Activated T-cell treated with anti-CD3 and anti-CD28 coated beads for 4 hours (primary cell): Measurements from ENCODE around the gene CITED2.

Experiments
- DNase-seq: peaks from one replicate; pipeline ENCODE4 v3.0.0-alpha.2; 2020

Gene CITED2

DNA sequence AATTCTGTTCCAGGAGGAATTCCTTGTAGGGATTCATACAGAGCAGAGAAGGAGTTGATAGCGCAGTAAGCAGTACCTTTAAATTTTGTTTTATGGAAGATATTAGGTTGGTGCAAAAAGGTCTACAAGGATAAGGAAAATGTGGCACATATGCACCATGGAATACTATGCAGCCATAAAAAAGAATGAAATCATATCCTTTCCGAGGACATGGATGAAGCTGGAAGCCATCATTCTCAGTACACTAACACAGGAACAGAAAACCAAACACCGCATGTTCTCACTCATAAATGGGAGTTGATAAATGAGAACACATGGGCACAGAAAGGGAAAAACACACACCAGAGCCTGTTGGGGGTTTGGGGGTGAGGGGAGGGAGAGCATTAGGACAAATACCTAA, 45.2 kb downstream of the CITED2 start:
- no peak for DNase-seq

DNA sequence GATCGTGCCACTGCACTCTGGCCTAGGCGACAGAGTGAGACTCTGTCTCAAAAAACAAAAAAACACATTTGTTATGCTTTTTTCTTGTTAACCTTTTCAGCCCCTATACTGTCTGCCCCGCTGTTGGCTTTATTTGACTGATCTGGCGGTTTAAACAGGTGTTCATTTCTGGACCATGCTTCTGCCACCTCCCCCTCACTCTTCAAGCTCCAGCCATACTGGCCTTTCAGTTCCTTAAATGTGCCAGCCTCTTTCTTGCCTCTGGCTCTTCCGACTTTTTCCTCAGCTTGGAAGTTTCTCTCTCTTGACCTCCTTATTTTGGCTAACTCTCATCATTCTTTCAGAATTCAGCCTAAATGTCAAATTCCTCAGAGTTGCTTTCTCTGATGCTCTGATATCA, 47.4 kb downstream of the CITED2 start:
- DNase-seq: no peak

DNA sequence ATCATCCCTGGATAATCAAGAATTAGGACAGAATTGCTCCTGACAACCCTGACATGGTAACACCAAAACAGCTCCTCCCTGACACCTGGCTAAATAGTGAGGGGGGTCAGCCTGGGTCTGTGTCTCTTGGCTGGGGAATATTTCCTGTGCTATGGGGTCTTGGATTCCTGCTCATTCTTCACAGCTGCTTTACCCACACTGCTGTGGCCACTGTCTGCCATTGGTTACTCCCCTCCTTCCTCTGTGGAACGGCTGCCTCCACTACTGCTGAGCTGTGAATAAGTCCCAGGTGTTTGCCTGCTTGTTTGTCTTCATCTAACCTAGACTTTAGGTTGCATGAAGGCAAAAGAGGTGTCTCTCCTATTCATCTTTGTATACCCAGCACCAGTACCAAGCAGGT, 48.8 kb downstream of the CITED2 start:
- DNase-seq: no peak

GRCh38 chr6:139325125-139325524, 49.3 kb downstream of the CITED2 start:
- no peak for DNase-seq

- DNase-seq: no peak
Observed at GRCh38 chr6:139324301-139324555, 50.2 kb downstream of the CITED2 start.

GRCh38 chr6:139323511-139324300, 50.7 kb downstream of the CITED2 start:
- peak; percentile 75 for DNase-seq
